IPS-18c (cell line): ENCODE results near the gene KLHDC4.
"Not testable (repeated sequence)": the region's sequence is repeated elsewhere in the genome, so short reads cannot be mapped to it uniquely, and the experiment has no call there.

ENCODE experiments used
- H3K4me3 ChIP-seq: 2 replicates; pipeline ENCODE4 v1.7.0; 2013; ENCODE audit warnings: low read depth, mild to moderate bottlenecking, low read length, moderate library complexity; ENCODE audit not compliant: insufficient read depth
- H3K9me3 ChIP-seq: one replicate; pipeline ENCODE4 v1.6.1; 2013; ENCODE audit warnings: mild to moderate bottlenecking, low read length, moderate library complexity; ENCODE audit not compliant: control insufficient read depth, insufficient read depth

KLHDC4 gene

GRCh38 chr16:87729266-87729954, 36.4 kb downstream of the KLHDC4 start:
- Histone ChIP-seq H3K9me3 (peaks cover 2% of the 10 kb centered on the region), H3K4me3 (no peak overlapping the region)

- no peak overlapping the region for H3K4me3 ChIP-seq
- peaks cover 2% of the 10 kb centered on the region for H3K9me3 ChIP-seq
Measured at GRCh38 chr16:87728026-87728425, 37.8 kb downstream of the KLHDC4 start.

- Histone ChIP-seq H3K4me3 (no peak overlapping the region), H3K9me3 (peaks cover 2% of the 10 kb centered on the region)
Measured at GRCh38 chr16:87727346-87727745, 38.4 kb downstream of the KLHDC4 start.

- not testable (repeated sequence) for H3K9me3 ChIP-seq, H3K4me3 ChIP-seq
Measured at GRCh38 chr16:87726577-87726976, 39.2 kb downstream of the KLHDC4 start.

- peaks cover 2% of the 10 kb centered on the region for H3K9me3 ChIP-seq
- H3K4me3 ChIP-seq: no peak overlapping the region
Measured at GRCh38 chr16:87725596-87726235, 40.1 kb downstream of the KLHDC4 start.

GRCh38 chr16:87724490-87725291, 41.1 kb downstream of the KLHDC4 start:
- Histone ChIP-seq H3K9me3 (peaks cover 3% of the 10 kb centered on the region), H3K4me3 (no peak overlapping the region)

GRCh38 chr16:87723226-87723623, 42.6 kb downstream of the KLHDC4 start:
- Histone ChIP-seq H3K4me3 (no peak overlapping the region), H3K9me3 (peaks cover 2% of the 10 kb centered on the region)

GRCh38 chr16:87722590-87723225, 43.1 kb downstream of the KLHDC4 start:
- peaks cover 2% of the 10 kb centered on the region for H3K9me3 ChIP-seq
- H3K4me3 ChIP-seq: no peak overlapping the region

GRCh38 chr16:87721622-87722585, 43.9 kb downstream of the KLHDC4 start:
- H3K9me3 ChIP-seq: peaks cover 2% of the 10 kb centered on the region
- no peak overlapping the region for H3K4me3 ChIP-seq

GRCh38 chr16:87720446-87720845, 45.3 kb downstream of the KLHDC4 start:
- peaks cover 2% of the 10 kb centered on the region for H3K9me3 ChIP-seq
- no peak overlapping the region for H3K4me3 ChIP-seq

- not testable (repeated sequence) for H3K4me3 ChIP-seq, H3K9me3 ChIP-seq
Measured at GRCh38 chr16:87718831-87719230, 47.0 kb downstream of the KLHDC4 start.

- H3K4me3 ChIP-seq: no peak overlapping the region
Measured at GRCh38 chr16:87715658-87716057, 50.1 kb downstream of the KLHDC4 start.

GRCh38 chr16:87715231-87715630, 50.6 kb downstream of the KLHDC4 start:
- Histone ChIP-seq H3K4me3 (no peak overlapping the region), H3K9me3 (peaks cover 2% of the 10 kb centered on the region)

More at GRCh38 chr16:87715658-87716057, 50.1 kb downstream of the KLHDC4 start:
- H3K9me3 ChIP-seq: peaks cover 2% of the 10 kb centered on the region

- H3K9me3 ChIP-seq: no peaks in the 10 kb centered on the region
- no peak overlapping the region for H3K4me3 ChIP-seq
Measured at GRCh38 chr16:87713451-87714229, 52.1 kb downstream of the KLHDC4 start.

GRCh38 chr16:87712184-87712762, 53.5 kb downstream of the KLHDC4 start:
- Histone ChIP-seq H3K4me3 (no peak overlapping the region), H3K9me3 (no peaks in the 10 kb centered on the region)

GRCh38 chr16:87710887-87711286, 54.9 kb downstream of the KLHDC4 start:
- H3K9me3 ChIP-seq: no peaks in the 10 kb centered on the region
- H3K4me3 ChIP-seq: no peak overlapping the region
